Activated CD8-positive, alpha-beta memory T cell treated with anti-CD3 and anti-CD28 coated beads, Interleukin-2, amount 50 U/mL, for 4 hours (primary cell): ENCODE data around the gene TMEM130.

Experiments
- DNase-seq: peaks from one replicate; pipeline ENCODE4 v3.0.0-alpha.2; 2020

The TMEM130 gene

DNA sequence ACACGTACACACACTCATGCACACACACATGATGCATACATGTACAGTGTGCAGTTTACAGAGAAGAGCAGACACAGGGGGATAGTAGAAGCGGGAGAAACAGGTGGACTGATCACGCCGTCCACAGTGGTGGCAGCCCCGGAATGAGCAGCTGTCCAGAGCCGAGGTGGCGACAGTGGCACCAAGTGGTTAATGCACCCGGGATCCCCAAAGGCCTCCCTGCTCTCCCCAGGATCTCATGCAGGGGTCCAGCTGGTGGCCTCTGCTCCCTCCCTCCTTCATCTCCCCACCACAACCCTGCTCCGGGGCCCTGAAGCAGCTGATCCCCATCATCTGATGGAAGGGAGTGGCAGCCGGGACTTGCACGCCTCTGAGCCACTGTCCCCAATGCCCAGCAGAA is 29.7 kb downstream of the TMEM130 start:
- no peak for DNase-seq

DNA sequence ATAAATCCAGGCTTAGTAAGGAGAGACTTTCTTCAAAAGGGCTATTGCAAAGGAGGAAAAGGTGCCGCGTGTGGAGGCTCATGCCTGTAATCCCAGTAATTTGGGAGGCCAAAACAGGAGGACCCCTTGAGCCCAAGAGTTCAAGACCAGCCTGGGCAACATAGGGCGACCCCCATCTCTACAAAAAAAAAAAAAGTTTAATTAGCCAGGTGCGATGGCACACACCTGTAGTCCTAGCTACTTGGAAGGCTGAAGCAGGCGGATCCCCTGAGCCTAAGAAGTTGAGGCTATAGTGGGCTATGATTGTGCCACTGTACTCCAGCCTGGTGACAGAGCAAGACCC is 32.2 kb downstream of the TMEM130 start:
- no peak for DNase-seq

DNA sequence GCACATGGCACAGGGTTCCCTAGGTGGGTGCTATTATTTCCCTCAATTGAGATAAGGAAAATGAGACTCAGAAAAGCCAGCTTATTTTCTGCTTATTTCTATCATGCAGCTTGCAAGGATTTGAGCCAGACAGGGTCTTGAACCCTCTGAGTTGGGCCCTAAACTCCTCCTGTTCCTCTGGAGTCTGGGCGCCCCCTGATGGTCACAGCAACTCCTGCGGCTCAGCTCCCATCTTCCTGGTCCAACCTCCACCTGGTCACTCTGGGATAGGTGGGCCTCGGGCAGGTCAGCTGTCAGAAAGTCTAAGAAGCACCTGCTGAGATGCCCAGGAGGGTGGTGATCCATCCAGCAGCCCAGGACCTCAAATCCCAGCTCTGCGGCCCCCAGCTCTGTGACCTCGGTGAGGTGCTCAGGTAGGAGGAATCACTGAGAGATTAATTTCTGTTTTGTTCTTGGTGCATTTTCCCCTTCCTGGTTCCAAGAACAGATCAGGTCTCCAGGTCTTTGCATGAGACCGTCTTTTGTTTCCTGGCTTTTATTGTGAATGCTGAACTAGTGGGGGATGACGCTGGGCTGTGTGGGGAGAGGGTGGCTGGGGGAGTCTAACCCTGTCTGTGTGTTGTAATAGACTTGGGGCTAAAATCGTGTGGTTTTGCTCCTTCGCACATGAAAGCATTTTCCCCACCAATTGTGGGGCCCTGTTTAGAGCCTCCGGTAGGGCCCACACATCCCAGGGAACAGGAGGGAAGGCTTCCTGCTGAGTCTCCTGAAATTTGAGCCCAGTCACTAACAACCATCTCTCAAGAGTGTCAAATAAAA is 32.8 kb downstream of the TMEM130 start:
- DNase-seq = no peak

DNA sequence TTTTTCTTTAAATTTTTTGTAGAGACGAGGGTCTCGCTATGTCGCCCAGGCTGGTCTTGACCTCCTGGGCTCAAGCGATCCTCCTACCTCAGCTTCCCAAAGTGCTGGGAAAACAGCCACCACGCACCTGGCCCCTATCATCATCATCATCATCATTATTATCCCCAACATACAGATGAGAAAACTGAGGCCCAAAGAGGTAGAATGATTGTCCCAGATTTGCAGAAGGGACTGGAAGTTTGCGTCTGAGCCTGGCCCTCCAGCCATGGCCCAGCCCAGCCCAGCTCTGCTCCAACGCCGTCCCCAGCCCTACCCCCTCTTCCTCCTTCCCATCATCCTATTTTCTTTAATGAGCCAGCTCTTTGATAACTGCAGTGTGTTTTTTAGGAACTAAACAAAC is 34.9 kb downstream of the TMEM130 start:
- no peak for DNase-seq

DNA sequence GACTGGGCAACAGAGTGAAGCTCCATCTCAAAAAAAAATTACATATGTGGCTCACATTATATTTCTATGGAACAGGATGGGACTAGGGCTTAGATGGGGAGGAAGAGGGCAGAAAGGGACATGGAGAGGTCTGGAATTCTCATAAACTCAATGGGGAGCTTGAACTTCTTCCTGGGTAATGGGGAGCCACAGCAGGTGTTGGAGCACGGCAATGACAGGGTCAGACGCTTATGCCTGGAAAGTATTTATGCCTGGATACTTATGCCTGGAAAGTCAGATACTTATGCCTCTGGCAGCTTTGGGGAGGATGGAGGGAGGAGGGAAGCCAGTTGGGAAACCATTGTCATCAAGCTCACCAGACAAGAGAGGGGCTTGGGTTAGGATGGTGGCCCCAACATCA is 36.8 kb downstream of the TMEM130 start:
- no peak for DNase-seq

DNA sequence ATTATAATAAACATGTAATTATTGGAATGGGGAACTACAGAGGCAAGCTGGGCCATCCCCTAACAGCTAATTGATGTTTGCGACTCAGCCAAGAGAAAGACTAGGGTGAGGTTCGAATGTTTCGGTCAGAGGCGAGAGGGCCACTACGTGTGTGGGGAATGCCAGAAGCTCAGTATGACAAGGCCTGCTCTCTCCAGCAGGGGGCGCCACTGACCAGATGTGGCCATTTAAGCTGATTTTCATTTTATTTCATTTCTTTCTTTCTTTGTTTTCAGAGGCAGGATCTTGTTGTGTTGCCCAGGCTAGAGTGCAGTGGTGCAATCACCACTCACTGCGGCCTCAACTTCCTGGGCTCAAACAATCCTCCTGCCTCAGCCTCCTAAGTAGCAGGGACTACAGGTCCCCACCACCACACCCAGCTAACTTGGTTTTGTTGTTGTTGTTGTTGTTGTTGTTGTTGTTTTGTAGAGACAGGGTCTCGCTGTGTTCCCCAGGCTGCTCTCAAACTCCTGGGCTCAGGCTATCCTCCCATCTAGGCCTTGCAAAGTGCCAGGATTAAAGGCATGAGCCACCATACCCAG is 38.1 kb downstream of the TMEM130 start:
- DNase-seq = peak; percentile 22

GRCh38 chr7:98830972-98831548 is 38.8 kb downstream of the TMEM130 start:
- no peak for DNase-seq

GRCh38 chr7:98828368-98828767 is 41.4 kb downstream of the TMEM130 start:
- DNase-seq = no peak

DNA sequence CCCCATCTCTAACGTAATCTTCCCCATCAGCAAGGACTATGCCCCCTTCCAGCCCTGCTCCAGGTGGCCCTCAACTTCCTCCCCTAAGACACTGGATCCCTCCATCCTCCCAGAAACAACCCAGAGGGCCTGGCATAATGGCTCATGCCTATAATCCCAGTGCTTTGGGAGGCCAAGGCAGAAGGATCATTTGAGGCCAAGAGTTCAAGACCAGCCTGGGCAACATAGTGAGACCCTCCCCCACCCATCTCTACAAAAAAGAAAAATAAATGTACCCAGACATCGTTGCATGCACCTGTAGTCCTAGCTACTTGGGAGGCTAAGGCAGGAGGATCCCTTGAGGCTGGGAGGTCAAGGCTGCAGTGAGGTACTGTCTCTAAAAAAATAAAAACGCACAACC is 42.6 kb downstream of the TMEM130 start:
- no peak for DNase-seq

DNA sequence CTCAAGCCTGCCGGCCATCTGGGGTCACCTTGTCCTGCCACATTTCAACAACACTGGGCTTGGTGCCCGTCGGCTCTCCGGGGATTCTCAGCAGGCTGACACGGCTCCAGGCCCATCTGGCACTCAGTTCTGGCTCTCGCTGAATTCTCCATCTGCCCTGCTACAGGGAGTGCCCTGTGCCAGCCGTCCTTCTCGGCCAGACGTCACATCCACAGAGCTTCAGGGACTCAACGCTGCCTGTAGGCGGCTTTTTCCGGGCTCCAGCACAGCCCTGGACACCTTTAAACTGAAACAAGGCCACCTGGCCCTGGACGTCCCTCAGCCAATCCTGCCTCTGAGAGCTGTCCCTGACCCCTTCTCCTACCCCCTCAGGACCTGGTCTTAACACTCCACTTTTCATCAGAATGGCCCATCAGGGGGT is 43.0 kb downstream of the TMEM130 start:
- DNase-seq = no peak

- DNase-seq = no peak
Observed at GRCh38 chr7:98826387-98826786, 43.4 kb downstream of the TMEM130 start.

- no peak for DNase-seq
Observed at GRCh38 chr7:98823226-98823625, 46.6 kb downstream of the TMEM130 start.

DNA sequence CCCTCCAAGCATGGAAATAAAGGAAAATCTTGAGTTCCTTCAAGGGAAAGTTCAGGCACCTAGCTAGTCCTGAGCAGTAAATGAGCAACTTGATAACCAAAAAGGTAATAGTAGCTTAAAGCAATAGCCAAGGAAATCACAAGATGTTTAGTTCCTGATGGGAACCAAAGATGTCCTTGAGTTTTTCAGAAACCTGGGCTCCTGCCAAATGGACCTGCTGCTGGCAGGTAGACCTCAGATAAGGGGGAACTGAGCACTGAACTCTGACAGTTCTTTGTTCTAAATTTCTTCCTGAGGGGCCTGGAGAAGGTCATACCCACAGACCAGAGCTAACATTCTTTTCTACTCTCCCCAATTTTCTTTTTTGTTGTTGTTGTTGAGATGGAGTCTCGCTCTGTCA is 48.5 kb downstream of the TMEM130 start:
- DNase-seq = no peak

- no peak for DNase-seq
Observed at GRCh38 chr7:98816967-98817710, 52.7 kb downstream of the TMEM130 start.

DNA sequence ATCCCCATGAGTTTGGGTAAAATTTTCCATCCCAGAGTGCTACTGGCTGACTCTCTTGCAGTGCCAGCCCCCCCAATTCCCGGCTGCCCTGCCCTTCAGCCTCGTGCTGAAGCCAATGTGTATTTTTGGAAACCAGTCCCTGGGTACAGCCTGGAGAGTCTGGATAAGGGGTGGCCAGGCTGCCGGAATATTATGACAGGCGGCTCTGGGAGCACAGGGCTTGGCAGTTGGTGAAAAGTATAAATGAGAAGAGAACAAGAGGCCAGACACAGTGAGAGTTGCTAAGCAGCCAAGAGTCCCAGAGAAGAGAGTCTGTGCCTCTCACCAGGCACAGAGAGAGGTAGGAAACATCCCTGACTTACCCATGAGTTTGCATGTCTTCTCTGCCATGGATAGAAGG is 53.6 kb downstream of the TMEM130 start:
- DNase-seq = no peak

- DNase-seq = no peak
Observed at GRCh38 chr7:98815313-98815712, 54.5 kb downstream of the TMEM130 start.

DNA sequence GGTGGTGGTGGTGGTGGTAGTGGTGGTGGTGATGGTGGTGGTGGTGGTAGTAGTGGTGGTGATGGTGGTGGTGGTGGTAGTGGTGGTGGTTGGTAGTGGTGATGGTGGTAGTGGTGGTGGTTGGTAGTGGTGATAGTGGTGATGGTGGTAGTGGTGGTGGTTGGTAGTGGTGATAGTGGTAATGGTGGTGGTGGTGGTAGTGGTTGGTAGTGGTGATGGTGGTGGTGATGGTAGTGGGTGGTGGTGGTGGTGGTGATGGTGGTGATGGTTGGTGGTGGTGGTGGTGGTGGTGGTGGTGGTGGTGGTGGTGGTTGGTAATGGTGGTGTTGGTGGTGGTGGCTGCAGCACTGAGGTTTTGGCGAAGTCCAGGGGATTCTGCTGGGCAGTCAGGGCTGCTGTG is 58.5 kb downstream of the TMEM130 start:
- no peak for DNase-seq

DNA sequence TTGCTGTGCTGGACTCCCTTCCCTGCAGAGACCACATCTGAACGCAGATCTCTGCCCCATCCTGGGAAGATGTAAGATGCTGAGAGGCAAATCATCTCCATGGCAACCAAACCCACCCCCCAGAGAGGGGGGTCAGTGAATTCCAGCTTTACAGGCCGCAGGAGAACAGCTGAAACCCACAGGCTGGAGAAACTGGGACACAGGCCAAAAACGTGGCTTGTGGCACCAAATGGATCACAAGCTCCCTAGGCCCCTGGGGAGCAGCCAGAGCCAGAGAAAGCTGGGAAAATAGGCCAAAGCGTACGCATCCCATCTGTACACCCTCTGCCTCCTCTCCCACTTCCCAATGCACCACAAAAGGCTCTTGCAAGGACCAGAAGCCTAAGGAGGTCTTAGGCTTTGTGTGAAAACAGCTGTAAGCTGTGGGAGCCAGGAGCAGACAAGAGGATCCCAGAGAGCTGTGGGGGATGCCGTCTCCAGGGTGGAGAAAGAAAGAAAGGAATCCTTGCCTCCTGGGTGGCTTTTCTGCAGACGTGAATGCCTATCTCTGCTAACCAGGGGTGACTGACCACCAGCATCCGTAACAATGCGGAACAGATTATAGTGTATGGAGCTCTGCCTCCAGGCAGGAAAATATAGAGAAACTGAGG is 59.5 kb downstream of the TMEM130 start:
- no peak for DNase-seq

- DNase-seq = no peak
Observed at GRCh38 chr7:98808751-98809460, 60.9 kb downstream of the TMEM130 start.

DNA sequence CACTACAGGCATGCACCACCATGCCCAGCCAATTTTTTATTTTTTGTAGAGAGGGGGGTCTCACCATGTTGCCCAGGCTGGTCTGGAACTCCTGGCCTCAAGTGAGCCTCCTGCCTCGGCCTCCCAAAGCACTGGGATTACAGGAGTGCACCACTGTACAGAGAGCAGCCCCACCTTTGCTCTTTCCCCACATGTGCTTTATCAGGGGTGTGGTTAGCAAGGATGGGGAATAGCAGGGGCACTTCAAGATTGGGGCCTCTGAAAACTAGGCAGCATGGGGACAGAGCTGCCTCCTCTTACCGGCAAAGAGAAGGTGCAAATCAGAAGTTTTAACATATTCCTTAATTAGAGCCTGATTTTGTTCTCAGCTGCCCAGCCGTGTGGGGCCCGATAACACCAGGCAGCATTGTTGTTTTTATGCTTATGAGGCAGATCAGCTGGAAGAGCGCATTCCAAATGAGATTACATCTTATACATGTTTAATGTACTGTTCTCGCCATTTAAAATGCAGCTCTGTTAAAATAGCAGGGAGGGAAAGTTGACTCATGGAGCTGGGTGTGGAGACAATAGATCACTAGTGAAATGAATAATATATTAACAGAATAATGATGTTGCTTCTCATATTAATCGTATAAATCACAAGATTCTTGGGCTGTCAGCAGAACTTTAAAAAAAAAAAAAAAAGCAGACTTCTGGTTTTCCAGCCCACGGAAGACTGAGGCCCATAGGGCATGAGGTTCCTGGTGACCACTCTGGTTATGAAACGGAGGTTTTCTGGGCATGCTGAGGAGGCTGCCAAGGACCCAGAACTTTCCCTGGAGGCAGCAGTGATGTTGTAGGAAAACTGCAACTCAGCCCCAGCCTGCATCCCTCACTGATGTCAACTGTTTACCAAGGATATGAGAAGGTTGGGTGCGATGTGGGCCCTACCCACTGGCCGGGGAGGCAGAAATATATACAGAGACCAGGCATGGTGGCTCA is 62.5 kb downstream of the TMEM130 start:
- no peak for DNase-seq
